HL-60 (cell line): ENCODE results near the gene FAM9C.

Experiments used
- CTCF ChIP-seq: IDR thresholded peaks from one replicate; pipeline ENCODE4 v1.5.1; 2011; ENCODE audit warnings: low read length, control low read depth, inconsistent platforms; ENCODE audit not compliant: insufficient read depth
- GABPA ChIP-seq: IDR thresholded peaks from 2 replicates; pipeline ENCODE4 v1.6.1; 2012; ENCODE audit warnings: low read depth
- POLR2AphosphoS5 ChIP-seq: IDR thresholded peaks from 2 replicates; pipeline ENCODE4 v1.6.1; 2012; ENCODE audit warnings: low read depth
- REST ChIP-seq: IDR thresholded peaks from 2 replicates; pipeline ENCODE4 v1.6.1; 2012; ENCODE audit warnings: low read depth; ENCODE audit not compliant: insufficient replicate concordance

- TF ChIP-seq CTCF (no peak), REST (no peak), POLR2AphosphoS5 (no peak), GABPA (no peak)
Observed at GRCh38 chrX:13066391-13066790, 22.0 kb upstream of the FAM9C start.
